GM21737 (cell line): ENCODE results near the gene TSPAN9.

Source experiments
- ATAC-seq: cut with Tn5 transposase; IDR thresholded peaks from one replicate; pipeline ENCODE4 v1.9.1; 2021; ENCODE audit warnings: mild to moderate bottlenecking, moderate library complexity; ENCODE audit not compliant: unreplicated experiment

TSPAN9 gene

GRCh38 chr12:3157581-3158323 lies 80.6 kb downstream of the TSPAN9 start:
- ATAC-seq = no peak

GRCh38 chr12:3158851-3159465 lies 81.8 kb downstream of the TSPAN9 start:
- no peak for ATAC-seq

GRCh38 chr12:3160081-3160480 lies 82.9 kb downstream of the TSPAN9 start:
- ATAC-seq = no peak

GRCh38 chr12:3161861-3162260 lies 84.7 kb downstream of the TSPAN9 start:
- ATAC-seq = no peak

GRCh38 chr12:3164454-3165077 lies 87.4 kb downstream of the TSPAN9 start:
- ATAC-seq = no peak

GRCh38 chr12:3165078-3165980 lies 88.2 kb downstream of the TSPAN9 start:
- ATAC-seq = no peak

- no peak for ATAC-seq
Observed at GRCh38 chr12:3167636-3168035, 90.5 kb downstream of the TSPAN9 start.

- no peak for ATAC-seq
Observed at GRCh38 chr12:3168223-3169221, 91.3 kb downstream of the TSPAN9 start.

- ATAC-seq = no peak
Observed at GRCh38 chr12:3170423-3171194, 93.4 kb downstream of the TSPAN9 start.

GRCh38 chr12:3171195-3171591 lies 94.0 kb downstream of the TSPAN9 start:
- no peak for ATAC-seq

- no peak for ATAC-seq
Observed at GRCh38 chr12:3172124-3173007, 95.2 kb downstream of the TSPAN9 start.

GRCh38 chr12:3173008-3173553 lies 95.9 kb downstream of the TSPAN9 start:
- ATAC-seq = no peak

- no peak for ATAC-seq
Observed at GRCh38 chr12:3173912-3174311, 96.7 kb downstream of the TSPAN9 start.

- ATAC-seq = no peak
Observed at GRCh38 chr12:3175238-3175637, 98.1 kb downstream of the TSPAN9 start.

- ATAC-seq = no peak
Observed at GRCh38 chr12:3176754-3177153, 99.6 kb downstream of the TSPAN9 start.

- no peak for ATAC-seq
Observed at GRCh38 chr12:3177778-3178425, 100.7 kb downstream of the TSPAN9 start.

GRCh38 chr12:3178671-3179313 lies 101.6 kb downstream of the TSPAN9 start:
- no peak for ATAC-seq
